Measurements from ENCODE around the gene ATP6V0A4.
"Not testable (repeated sequence)": the region's sequence is repeated elsewhere in the genome, so short reads cannot be mapped to it uniquely, and the experiment has no call there.

ATP6V0A4 gene

DNA sequence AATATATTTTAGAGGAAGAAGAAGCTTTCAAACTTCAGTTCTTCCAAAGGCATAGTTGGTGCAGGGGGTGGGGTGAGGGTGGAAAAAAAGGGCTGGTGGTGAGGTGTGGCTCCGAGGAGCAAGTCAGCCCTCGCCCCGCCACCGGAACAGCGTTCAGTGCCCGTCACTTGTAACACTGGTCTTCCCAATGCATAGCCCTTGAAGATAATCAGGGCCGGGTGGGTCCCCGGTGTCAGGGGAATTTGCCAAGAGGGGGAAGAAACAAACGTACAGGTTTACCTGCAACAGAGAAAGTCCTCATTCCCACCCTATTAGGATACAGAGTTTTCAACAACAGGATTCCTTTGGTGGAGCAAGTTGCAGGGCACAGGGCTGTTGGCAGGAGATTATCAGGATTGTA, 98.3 kb downstream of the ATP6V0A4 start:
- no peak for DNase-seq (ENCODE audit: low read depth)

DNA sequence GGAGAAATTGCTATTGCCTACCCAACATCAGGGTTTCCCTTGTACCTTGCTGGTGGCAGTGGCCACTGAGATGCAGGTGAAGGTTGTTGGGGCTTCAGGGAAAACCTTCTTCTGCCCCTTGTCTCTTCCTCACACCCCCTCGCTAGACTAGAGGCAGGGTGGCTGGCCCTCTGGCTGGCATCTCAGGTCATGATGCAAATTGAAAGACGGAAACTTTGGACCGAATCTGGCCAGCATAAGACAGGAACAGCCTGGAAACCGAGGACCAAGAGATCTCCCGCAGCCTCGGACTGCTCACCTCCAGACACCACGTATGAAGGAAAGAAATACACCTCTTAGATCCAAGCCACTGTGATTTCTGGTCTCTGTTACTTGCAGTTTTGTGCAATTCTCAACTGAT, 99.7 kb downstream of the ATP6V0A4 start:
- DNase-seq (ENCODE audit: low read depth): no peak

DNA sequence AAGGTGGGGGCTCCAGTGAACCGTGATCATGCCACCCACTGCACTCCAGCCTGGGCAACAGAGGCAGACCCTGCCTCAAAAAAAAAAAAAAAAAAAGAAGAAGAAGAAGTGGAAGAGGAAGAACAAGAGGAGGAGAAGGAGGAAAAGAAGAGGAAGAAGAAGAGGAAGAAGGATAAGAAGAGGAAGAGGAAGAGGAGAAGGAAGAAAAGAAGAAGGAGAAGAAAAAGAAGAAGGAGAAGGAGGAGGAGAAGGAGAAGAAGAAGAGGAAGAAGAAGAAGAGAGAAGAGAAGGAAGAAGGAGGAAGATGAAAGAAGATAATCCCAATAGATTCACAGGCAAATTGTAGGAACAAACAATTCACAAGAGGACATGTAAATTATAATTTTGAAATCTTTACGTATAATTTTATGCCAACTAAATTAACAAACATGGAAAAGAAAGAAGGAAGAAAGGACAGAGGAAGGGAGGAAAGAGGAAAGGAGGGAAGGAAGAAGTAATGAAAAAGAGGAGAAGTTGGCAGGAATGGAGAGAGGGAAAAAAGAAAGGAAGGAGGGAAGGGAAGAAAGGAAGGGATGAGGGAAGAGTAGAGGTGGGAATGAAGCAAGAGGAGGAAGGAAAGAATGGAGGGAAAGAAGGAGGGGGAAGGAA, 100.3 kb downstream of the ATP6V0A4 start:
- DNase-seq (ENCODE audit: low read depth): no peak

DNA sequence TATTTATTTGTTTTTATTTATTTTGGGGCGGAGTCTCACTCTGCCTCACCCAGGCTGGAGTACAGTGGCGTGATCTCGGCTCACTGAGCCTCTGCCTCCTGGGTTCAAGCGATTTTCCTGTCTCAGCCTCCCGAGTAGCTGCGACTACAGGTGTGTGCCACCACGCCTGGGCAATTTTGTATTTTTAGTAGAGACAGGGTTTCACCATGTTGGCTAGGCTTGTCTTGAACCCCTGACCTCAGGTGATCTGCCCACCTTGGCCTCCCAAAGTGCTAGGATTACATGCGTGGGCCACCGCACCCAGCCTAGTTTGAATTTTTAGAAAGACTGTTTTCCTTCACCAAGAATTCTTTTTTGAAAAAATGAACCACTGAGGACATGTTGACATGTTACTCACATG, 102.2 kb downstream of the ATP6V0A4 start:
- not testable (repeated sequence) for DNase-seq (ENCODE audit: low read depth)

DNA sequence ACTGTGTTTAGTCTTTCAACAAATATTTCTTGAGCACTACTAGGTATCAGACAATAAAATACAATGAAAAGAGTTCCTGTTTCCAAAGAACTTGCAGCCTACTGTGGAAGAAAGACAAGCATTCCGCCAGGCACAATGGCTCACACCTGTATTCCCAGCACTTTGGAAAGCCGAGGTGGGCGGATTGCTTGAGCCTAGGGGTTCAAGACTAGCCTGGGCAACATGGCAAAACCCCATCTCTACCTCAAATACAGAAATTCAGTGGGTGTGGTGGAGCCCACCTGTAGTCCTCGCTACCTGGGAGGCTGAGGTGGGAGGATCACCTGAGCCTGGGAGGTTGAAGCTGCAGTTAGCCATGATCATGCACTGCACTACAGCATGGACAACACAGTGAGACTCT, 102.9 kb downstream of the ATP6V0A4 start:
- no peak for DNase-seq (ENCODE audit: low read depth)

DNA sequence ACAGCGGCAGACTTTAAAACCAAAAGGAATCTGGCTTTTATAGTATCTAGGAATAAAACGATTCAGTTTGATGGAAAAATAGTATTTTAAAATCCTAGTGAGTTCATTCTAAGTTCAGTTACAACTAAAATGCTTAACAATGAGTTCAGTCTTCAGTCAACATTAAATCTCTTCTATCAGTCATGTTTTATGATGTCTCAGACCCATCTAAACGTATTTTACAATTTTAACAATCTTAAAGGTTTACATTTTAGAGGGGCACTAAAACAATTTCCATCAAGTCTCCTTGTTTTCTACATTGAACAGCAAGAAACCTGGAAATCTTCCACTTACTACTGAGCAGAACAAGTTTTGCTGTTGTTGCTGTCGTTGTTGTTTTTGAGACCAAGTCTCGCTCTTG, 106.8 kb downstream of the ATP6V0A4 start:
- DNase-seq (ENCODE audit: low read depth): no peak

DNA sequence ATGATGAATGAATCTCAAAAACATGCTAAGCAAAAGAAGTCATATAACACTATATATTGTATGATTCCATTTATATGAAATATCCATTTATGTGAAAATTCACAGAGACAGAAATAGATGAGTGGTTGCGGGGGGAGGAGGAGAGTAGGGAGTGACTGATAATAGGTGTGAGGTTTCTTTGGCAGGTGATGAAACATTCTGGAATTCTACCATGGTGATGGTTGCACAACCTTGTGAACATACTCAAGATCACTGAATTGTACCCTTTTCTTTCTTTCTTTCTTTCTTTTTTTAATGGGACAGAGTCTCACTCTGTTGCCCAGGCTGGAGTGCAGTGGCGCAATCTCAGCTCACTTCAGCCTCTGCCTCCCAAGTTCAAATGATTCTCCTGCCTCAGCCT, 107.5 kb downstream of the ATP6V0A4 start:
- no peak for DNase-seq (ENCODE audit: low read depth)

DNA sequence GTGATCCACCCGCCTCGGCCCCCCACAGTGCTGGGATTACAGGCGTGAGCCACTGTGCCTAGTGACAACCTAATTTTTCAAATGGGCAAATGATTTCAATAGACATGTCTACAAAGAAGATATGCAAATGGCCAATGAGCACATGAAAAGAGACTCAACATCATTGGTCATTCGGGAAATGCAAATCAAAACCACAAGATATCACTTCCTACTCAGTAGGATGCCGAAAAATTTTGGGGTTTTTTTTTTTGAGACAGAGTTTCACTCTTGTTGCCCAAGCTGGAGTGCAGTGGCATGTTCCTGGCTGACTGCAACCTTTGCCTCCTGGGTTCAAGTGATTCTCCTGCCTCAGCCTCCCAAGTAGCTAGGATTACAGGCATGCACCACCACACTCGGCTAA, 110.0 kb downstream of the ATP6V0A4 start:
- not testable (repeated sequence) for DNase-seq (ENCODE audit: low read depth)

DNA sequence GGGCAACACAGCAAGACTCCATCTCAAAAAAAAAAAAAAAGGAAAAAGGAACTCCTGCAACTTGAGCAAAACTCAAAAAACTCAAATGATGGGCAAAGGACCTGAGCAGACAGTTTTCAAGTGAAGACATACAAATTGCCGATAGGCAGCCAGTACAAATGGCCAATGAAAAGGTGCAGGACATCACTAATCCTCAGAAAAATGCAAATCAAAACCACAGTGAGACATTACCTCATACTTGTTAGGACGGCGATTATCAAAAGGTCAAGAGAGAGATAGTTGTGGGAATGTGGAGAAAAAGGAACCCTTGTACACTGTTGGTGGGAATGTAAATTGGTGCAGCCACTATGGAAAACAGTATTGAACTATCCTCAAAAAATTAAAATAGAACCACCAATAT, 113.7 kb downstream of the ATP6V0A4 start:
- no peak for DNase-seq (ENCODE audit: low read depth)

DNA sequence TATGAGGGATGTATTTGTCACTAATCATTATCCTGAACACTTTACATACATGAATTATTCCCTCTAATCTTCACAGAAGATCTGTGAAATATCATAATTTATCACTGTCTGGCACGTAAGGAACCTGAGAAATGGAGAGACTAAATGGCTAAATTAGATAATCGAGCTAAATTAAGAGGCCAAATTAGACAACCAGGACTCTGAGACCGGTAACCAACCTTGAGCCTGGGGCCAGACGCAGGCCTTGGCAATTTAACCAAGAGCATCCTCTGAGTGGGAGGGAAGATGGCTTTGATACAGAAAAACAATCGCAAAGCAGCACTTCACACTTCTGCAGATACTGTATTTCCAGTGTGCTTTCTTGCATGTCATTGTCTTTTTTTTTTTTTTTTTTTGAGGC, 118.2 kb downstream of the ATP6V0A4 start:
- no peak for DNase-seq (ENCODE audit: low read depth)

DNA sequence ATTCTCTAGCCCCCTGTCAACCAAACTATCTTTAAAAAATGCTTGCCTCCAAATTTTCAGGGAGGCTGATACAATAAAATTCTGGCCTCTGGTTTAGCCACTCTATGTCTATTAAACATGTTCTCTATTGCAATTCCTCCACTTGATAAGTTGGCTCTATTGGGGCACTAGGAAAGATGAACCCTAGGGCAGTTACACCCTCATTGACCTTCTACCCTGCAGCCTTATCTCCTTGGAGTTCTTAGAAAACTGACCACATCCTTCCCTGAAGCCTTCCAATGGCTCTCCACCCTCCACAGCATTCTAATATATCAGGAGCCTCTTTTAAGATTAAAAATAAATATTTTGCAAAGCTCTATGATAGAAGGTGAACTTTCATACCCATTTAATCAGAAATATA, 127.4 kb downstream of the ATP6V0A4 start:
- no peak for DNase-seq (ENCODE audit: low read depth)

DNA sequence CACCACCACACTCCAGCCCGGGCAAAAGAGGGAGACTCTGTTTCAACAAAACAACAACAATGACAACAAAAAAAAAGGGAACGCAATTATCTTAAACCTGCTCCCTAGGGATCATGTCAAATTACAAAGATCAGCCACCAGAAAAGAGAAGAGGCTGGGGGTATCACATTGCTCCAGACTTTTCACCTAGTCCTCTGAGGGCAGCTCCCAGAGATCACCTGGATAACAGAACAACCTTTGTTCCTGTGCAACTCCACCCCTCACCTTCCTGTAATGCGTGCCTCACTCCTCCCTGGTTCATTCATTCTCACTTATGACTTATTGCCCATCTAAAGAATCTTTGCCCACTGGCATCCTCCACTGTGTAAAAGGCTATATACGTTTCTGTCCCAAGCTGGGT, 128.6 kb downstream of the ATP6V0A4 start:
- no peak for DNase-seq (ENCODE audit: low read depth)

DNA sequence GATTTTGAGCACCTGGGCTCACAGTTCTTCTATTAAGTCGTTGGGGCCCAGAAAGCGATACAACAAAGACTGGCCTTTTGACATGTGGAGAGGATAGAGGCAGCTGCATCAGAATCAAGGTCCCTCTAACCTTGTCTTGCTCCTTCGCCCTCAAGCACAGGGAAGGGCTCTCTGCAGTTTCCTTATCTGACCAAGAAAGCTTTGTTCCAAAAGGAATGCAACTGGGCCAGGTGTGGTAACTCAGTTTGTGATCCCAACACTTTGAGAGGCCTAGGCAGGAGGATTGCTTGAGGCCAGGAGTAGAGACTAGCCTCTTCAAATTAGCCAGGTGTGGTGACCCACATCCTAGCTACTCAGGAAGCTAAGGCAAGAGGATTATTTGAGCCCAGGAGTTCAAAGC, 129.1 kb downstream of the ATP6V0A4 start:
- DNase-seq (ENCODE audit: low read depth): no peak

DNA sequence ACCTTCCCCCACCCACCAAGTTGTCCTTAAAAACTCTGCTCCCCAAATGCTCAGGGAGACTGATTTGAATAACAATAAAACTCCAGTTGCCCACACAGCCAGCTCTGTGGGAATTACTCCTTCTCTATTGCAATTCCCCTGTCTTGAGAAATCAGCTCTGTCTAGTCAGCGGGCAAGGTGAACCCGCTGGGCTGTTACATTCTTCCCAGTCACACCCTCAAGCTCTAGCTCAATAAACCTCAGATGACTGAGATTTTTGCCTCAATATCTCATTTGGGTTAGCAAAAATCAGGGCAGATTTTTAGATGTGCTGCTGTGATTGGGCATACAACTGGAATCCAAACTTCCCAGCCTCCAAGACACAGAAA, 129.8 kb downstream of the ATP6V0A4 start:
- DNase-seq (ENCODE audit: low read depth): no peak

DNA sequence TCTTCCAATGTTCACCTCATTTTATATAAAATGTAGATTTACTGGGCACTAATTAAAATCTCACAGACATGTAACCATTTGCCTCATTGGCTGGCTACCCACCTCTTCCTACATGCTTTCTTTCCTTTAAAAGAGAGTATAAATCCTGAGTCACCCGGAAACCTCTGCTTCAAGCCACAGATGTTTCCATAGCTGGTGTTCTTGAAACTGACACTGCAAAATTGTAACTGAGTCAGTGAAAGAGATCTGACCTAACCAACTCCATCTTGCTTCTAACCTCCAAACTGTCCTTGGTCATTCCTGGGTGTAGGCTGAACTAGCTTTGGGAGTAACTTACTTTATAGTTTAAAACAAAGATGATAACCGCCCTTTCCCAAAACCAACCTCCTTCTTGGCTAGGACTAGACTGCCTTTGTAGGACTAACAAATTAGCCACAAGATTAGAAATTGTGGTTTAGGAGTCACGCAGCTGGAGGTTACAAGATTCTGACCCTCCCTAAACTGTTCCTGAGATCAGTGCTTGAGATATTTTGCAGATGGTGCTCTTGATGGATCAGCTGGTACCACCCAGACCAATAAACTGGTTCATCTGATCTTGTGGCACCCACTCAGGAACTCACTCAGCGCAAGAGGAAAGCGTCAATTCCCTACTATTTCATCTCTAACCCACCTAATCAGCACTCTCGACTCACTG, 130.3 kb downstream of the ATP6V0A4 start:
- DNase-seq (ENCODE audit: low read depth): no peak

DNA sequence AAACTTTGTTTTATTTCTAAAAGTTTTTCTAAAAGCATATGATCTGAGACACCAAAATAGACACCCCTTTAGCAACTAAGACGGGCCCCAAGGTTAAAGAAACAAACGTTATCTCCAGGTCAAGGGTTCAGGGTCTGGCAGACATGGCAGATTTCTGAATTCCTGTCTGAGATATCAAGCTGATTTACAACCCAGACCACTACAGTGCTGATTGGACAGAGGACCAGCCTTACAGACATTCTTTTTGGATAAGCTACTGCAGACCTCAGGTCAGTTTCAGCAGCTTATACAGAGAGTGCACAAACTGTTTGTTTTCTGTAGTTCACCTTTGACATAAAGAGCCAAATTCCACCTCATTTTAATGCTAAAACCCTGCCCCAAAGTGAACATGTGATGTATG, 131.6 kb downstream of the ATP6V0A4 start:
- DNase-seq (ENCODE audit: low read depth): no peak

DNA sequence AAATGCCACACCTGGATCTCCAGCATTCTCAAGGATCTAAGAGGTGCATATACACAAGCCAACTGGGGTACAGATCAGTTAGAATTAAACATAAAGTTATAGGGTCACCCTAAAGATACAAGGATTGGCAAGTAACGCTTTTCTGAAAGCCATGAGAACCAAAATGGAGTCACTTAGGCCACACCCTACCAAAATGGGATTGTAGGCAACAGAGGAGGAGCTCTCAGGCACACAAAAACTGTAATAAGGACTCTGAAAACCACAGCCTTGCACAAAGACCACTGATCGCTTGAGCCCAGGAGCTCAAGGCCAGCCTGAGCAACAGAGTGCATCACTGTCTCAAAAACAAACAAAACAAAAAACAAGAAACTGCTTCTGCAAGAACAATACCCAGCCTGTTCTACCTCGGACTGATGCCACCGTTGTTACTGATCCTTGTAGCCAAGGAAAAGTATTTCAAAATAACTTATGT, 132.3 kb downstream of the ATP6V0A4 start:
- no peak for DNase-seq (ENCODE audit: low read depth)

DNA sequence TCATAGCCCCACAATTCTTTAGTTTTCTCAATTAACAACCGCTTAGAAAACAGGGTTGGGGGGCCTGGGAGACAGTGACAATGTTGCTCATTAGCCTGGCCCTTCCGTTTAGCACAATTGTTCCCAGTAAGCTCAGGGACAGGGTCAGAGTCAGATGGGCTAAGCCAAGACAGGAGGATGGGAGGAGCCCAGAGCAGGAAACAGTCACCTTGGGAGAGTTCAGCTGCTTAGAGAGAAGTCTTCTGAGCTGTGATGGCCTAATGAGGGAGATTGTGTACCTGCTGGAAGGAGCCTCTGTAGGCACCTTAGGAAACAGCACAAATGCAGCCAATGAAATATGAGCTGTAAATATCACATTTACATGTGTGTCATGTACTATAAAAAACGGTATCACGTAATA, 132.7 kb downstream of the ATP6V0A4 start:
- DNase-seq (ENCODE audit: low read depth): no peak

DNA sequence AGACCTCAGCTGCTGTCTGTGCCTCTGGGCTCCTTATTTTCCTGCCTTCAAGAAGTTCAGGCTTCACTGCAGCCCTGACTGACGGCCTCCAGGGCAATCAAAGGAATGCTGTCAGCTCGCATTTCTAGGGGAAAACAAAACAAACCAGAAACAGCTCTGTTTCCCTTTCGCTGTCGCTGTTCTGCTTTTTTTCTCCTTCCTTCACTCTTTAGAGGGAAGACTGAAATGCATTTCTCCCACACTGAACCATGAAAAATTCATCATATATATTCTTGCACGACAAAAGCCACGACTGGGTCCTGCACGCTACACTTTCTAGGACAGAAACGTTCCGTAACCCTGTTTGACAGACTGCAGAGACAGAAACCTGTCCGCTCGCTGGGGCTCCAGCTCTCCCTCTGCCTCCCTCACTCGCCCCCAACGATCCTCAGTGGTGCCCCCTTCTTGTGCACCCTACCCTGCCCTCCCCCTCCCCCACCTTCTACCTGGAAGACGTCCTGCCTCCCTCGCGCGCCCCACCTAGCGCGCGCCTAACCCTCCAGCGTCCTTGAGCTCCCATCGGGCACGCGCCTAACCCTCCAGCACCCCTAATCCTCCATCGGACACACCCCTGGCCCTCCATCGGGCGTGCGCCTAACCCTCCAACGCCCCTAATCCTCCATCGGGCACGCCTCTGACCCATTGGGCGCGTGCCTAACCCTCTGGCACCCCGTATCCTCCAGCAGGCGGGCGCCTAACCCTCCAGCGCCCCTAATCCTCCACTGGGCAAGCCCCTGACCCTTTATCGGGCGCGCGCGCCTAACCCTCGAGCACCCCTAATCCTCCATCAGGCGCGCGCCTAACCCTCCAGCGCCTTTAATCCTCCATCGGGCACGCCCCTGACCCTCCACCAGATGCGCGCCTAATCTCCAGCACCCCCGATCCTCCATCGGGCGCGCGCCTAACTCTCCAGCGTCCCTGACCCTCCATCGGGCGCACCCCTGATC, 134.0 kb downstream of the ATP6V0A4 start:
- no peak for DNase-seq (ENCODE audit: low read depth)

DNA sequence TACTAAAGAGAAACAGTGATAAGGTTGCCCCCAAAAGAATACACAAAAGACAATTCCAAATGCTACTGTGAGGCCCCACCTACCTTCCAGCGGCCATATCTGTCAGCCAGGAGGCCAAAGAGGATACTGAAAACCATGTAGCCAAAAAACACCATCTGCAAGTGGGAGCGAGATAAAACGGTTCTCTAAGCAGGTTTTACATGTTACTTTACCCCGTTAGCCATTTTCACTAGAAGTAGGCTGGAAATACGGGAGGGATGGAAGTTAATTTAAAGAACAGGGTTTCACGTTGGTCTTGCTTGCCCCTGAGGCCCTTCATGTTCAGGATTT, 135.0 kb downstream of the ATP6V0A4 start:
- no peak for DNase-seq (ENCODE audit: low read depth)

DNA sequence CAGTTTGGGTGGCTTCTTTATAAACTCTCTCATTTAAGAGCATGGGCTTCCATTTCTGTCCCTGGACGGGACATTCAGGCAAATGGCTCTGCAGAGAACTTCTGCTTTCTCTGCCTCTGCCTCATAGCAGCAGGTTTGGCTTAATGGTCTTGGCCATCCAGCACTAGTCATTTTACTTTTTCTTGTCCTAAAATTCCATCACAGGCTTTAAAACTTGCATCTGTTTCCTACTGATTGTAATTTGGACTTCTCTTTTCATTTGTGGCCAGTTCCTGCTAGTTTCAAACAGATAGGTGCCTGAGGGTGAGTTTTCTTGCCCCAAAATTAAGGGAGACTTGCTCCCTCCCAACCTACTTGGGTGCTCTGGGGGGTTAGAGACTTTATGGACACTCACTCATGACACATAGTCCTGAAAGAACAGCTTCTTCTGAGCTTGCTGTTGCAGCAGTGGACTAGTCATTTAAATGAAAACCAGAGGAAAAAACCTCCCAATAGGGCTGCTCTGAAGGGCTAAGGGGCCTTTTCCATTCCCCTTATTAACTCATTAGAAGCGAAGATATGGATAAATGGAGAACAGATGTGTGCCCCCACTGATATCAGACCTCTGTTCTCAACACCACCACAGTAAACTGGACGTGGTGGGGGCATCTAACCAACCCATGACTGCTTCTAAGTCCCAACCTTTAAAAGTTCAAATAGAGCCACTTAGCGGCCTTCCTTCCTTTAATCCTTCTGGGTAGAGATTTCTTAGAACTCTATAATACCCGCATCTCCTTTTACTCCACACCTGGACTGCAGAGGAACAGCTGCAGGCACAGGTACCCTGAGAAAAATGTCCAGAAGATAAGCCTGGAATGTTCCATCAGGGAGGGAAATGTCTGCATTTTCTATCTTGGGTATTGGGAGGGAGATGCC, 135.7 kb downstream of the ATP6V0A4 start:
- DNase-seq (ENCODE audit: low read depth): no peak

DNA sequence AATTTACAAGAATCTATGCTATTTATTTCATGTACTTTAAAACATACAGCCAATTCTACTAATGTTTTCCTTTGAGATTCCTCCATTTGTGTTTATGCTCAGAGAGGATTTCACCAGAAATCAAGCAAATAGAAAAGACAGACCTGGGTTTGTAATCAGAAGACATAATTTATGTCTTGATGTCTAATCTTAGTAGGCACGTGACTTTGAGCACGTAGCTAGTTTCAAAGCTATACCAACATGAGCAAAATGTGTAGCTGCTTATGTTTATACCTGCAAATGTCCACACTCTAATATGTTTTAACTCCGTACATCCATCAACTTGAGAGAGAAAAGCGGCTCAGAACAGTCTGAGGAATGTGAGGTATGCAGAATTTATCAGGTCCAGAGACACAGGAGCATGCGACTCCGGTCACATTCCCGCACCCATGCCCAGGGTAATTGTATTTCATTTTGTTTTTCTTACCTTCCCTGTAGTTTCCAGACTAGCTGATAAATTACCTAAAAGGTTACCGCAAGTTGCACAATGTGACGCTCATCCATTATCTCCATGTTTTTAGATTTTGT, 136.8 kb downstream of the ATP6V0A4 start:
- no peak for DNase-seq (ENCODE audit: low read depth)
